ENCODE data around the gene TADA2B. TPM values are rescaled to one million over a fixed set of nuclear protein-coding genes. Genes with fewer than 3 reads are reported as not detected.
"Not testable (repeated sequence)": the region's sequence is repeated elsewhere in the genome, so short reads cannot be mapped to it uniquely, and the experiment has no call there.

Gene TADA2B
- total RNA-seq, 1 experiment from 2014 or later, result 11.8 TPM

GRCh38 chr4:7078025-7078424 is 34.9 kb downstream of the TADA2B start:
- DNase-seq (ENCODE audit: low read depth), result no peak

- DNase-seq (ENCODE audit: low read depth), result not testable (repeated sequence)
These were observed 36.3 kb downstream of the TADA2B start for GRCh38 chr4:7079483-7079882.

GRCh38 chr4:7079909-7080308 is 36.7 kb downstream of the TADA2B start:
- not testable (repeated sequence) for DNase-seq (ENCODE audit: low read depth)

- DNase-seq (ENCODE audit: low read depth), result no peak
These were observed 40.7 kb downstream of the TADA2B start for GRCh38 chr4:7083597-7084563.

GRCh38 chr4:7084564-7084961 is 41.4 kb downstream of the TADA2B start:
- DNase-seq (ENCODE audit: low read depth), result not testable (repeated sequence)

GRCh38 chr4:7086384-7086783 is 43.2 kb downstream of the TADA2B start:
- DNase-seq (ENCODE audit: low read depth), result no peak

GRCh38 chr4:7087036-7087435 is 43.9 kb downstream of the TADA2B start:
- DNase-seq (ENCODE audit: low read depth), result no peak

- DNase-seq (ENCODE audit: low read depth), result no peak
These were observed 46.2 kb downstream of the TADA2B start for GRCh38 chr4:7089213-7089986.

- no peak for DNase-seq (ENCODE audit: low read depth)
These were observed 48.9 kb downstream of the TADA2B start for GRCh38 chr4:7092026-7092425.

GRCh38 chr4:7094916-7095315 is 51.7 kb downstream of the TADA2B start:
- DNase-seq (ENCODE audit: low read depth), result no peak

- no peak for DNase-seq (ENCODE audit: low read depth)
These were observed 52.5 kb downstream of the TADA2B start for GRCh38 chr4:7095611-7096155.

GRCh38 chr4:7096236-7096635 is 53.1 kb downstream of the TADA2B start:
- no peak for DNase-seq (ENCODE audit: low read depth)

GRCh38 chr4:7101692-7102515 is 58.7 kb downstream of the TADA2B start:
- peak; percentile 69 for DNase-seq (ENCODE audit: low read depth)

GRCh38 chr4:7102516-7102909 is 59.3 kb downstream of the TADA2B start:
- not testable (repeated sequence) for DNase-seq (ENCODE audit: low read depth)

- no peak for DNase-seq (ENCODE audit: low read depth)
These were observed 59.9 kb downstream of the TADA2B start for GRCh38 chr4:7103031-7103606.

GRCh38 chr4:7103607-7104365 is 60.6 kb downstream of the TADA2B start:
- DNase-seq (ENCODE audit: low read depth), result no peak

GRCh38 chr4:7104366-7105031 is 61.3 kb downstream of the TADA2B start:
- DNase-seq (ENCODE audit: low read depth), result no peak

- DNase-seq (ENCODE audit: low read depth), result no peak
These were observed 62.1 kb downstream of the TADA2B start for GRCh38 chr4:7105276-7105675.

GRCh38 chr4:7107166-7107905 is 64.2 kb downstream of the TADA2B start:
- DNase-seq (ENCODE audit: low read depth), result no peak
